Thoracic aorta (tissue), 2 donors: Measurements from ENCODE around the gene TNS4. TPM values are rescaled to one million over a fixed set of nuclear protein-coding genes. Genes with fewer than 3 reads are reported as not detected.

Source experiments
- ATAC-seq: fragments of 150-250 bp; one replicate; pipeline ENCODE4 v1.8.0; 2017; ENCODE audit warnings: low read depth; ENCODE audit not compliant: insufficient number of reproducible peaks, low FRiP score
- DNase-seq: peaks from one replicate; pipeline ENCODE4 v3.0.0-alpha.2; 2020; ENCODE audit warnings: low spot score
- H3K27ac ChIP-seq, 2 donors: fragments of 200-600 bp; sonication (generic); 1 replicate in 1 of 2; 2 replicates in 1 of 2; pipeline ENCODE4 v1.5.1; 2016; ENCODE audit warnings: mild to moderate bottlenecking in 2 of 2, moderate library complexity in 2 of 2
- H3K27me3 ChIP-seq: fragments of 200-600 bp; sonication (generic); replicated peaks from 2 replicates; pipeline ENCODE4 v1.6.0; 2016; ENCODE audit warnings: mild to moderate bottlenecking; ENCODE audit not compliant: insufficient read depth
- H3K36me3 ChIP-seq: fragments of 200-600 bp; sonication (generic); one replicate; pipeline ENCODE4 v1.5.1; 2016
- H3K4me1 ChIP-seq, 2 donors: fragments of 200-600 bp; sonication (generic); 1 replicate in 1 of 2; 2 replicates in 1 of 2; pipeline versions ENCODE4 v1.5.1 to v1.6.0; 2016; ENCODE audit warnings: low read depth in 2 of 2, mild to moderate bottlenecking in 1 of 2; ENCODE audit not compliant: control insufficient read depth in 1 of 2
- H3K4me3 ChIP-seq: fragments of 200-600 bp; sonication (generic); 2 replicates; pipeline ENCODE4 v1.5.1; 2016; ENCODE audit warnings: mild to moderate bottlenecking
- H3K9me3 ChIP-seq: fragments of 200-600 bp; sonication (generic); 2 replicates; pipeline ENCODE4 v1.5.1; 2016
- total RNA-seq, 2 donors: library from RNA; depleted of rRNA; stranded (reverse); fragments of >200 nt; gene quantifications; one replicate each; pipeline versions ENCODE4 v1.1.0 to v1.2.3, GENCODE V29; 2016
- TF ChIP-seq, protein P1 (sequence below): fragments of 200-600 bp; sonication (generic); IDR thresholded peaks from one replicate; pipeline ENCODE4 v1.5.1; 2019; ENCODE audit warnings: antibody characterized with exemption

TNS4 gene
- total RNA-seq, 2 donors from 2014 or later, result 0.14 to 0.78 TPM

DNA sequence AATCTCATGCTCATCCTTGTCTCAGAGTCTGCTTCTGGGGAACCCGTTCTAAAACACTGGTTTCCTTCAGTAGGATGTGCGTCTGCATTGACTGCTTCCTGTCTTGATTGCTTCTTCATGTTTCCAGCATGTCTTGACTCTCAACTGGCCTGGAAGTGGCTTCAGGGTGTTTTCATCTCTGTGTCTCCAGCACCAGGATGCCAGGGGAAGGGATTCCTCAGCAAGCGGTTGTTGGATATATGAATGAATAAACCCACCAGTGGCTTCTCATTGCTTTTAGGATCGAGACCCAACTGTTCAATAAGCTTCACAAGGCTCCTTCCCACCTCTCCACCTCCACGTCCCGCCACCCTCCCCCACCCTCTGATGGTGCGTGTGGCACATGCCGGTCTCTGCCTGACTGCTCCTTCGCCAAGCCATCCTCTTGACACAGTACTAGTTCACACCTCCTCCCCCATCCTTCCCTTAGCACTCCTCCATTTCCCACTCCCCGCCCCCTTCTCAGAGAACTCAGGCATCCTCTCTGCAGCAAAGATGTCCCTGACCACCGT, 14.1 kb upstream of the TNS4 start:
- no peak overlapping the region for H3K27ac ChIP-seq
- no peaks in the 10 kb centered on the region for H3K4me1 ChIP-seq
- TF ChIP-seq, protein P1, sequence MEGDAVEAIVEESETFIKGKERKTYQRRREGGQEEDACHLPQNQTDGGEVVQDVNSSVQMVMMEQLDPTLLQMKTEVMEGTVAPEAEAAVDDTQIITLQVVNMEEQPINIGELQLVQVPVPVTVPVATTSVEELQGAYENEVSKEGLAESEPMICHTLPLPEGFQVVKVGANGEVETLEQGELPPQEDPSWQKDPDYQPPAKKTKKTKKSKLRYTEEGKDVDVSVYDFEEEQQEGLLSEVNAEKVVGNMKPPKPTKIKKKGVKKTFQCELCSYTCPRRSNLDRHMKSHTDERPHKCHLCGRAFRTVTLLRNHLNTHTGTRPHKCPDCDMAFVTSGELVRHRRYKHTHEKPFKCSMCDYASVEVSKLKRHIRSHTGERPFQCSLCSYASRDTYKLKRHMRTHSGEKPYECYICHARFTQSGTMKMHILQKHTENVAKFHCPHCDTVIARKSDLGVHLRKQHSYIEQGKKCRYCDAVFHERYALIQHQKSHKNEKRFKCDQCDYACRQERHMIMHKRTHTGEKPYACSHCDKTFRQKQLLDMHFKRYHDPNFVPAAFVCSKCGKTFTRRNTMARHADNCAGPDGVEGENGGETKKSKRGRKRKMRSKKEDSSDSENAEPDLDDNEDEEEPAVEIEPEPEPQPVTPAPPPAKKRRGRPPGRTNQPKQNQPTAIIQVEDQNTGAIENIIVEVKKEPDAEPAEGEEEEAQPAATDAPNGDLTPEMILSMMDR, result no peak
- no peak overlapping the region for H3K4me3 ChIP-seq
- H3K36me3 ChIP-seq, result no peaks in the 10 kb centered on the region
- H3K27me3 ChIP-seq, result no peaks in the 10 kb centered on the region
- H3K9me3 ChIP-seq, result no peaks in the 10 kb centered on the region
- ATAC-seq, result no peak
- DNase-seq, result no peak

DNA sequence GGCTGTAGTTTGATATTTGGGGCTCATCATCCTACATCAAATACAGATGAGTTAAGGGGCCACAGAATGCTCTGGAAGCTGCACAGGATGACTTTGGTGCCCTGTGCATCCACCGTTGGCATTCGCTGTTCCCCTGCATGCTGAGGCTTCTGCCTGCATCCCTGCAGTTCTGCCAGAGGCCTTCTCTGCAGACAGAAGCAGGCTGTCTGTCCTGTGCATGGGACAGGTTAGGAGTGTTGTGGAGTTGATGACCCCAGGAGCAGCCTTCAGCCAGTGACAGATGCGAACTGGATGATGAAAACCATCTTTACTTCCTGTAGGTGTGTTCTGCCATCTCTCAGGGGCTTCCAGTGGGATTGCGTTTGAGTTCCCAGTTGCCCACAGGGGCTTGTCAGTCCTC, 13.6 kb upstream of the TNS4 start:
- Histone ChIP-seq H3K9me3 (no peaks in the 10 kb centered on the region), H3K4me3 (no peak overlapping the region), H3K36me3 (no peaks in the 10 kb centered on the region), H3K4me1 (no peaks in the 10 kb centered on the region), H3K27me3 (no peaks in the 10 kb centered on the region), H3K27ac (no peak overlapping the region)
- ATAC-seq (no peak), DNase-seq (no peak)
- TF ChIP-seq, protein P1, result no peak

DNA sequence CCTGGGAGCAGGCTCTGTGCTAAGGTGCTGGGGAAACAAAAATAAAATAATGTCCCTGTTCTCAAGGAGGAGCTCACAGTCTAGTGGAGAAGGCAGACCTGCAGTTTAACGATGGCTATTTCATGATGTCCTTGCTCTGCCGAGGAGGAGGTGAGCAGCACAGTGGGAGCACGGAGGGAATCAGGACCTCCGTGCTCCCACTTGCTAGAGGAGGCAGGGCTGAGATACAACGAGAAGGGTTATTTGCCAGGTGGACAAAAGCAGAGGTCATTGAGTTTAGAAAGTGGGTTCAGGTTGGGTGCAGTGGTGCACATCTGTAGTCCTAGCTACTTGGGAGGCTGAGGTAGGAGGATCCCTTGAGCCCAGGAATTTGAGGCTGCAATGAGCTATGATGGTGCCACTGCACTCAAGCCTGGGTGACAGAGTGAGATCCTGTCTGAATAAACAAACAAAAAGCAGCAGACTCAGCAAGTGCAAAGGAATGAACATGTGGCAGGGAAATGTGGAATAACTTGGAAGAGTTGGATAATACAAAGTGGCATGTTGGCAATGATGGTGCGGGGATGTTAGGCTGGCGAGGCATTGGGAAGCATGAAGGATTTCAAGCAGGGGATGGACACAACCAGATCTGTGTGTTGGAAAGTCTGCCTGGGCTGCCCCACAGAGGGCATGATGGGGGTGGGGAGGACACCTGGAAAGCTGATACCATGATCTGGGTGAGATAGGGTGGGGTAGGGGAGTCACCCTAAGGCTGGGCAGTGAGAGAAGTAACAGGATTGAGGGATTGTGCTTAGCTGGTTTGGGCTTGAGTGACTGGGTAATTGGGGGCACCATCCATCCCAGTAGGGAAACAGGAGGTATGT, 12.8 kb upstream of the TNS4 start:
- DNase-seq (no peak), ATAC-seq (no peak)
- H3K36me3 ChIP-seq, result no peaks in the 10 kb centered on the region
- no peak overlapping the region for H3K27ac ChIP-seq
- TF ChIP-seq, protein P1, result no peak
- H3K27me3 ChIP-seq, result no peaks in the 10 kb centered on the region
- H3K9me3 ChIP-seq, result no peaks in the 10 kb centered on the region
- no peak overlapping the region for H3K4me3 ChIP-seq
- H3K4me1 ChIP-seq, result no peaks in the 10 kb centered on the region

DNA sequence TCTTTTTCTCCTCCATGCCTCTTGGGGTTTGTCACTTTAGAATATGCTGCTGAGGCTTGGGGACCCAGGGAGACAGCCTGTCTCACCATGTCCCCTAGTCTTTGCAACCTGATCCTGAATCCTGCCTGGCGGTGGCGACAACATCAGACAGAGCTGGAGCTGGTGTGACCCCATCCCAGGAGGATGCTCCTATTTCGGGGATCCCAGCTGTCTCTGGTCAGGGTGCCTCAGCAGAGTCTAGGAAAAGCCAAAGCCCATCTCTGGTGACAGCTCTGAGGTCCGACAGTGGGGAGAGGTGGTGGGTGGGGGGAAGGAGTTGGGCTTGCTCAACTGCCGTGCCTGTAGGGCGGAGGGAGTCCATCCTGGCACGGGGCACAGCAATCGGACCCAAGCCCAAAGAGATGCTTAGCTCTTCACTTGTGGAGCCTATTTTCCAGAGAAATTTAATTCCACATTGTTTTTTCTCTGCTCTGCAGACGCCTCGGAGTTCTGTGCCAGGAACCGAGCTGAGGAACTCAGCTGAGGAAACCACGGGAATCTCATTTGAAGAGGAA, 10.3 kb upstream of the TNS4 start:
- TF ChIP-seq, protein P1, result no peak
- no peak for ATAC-seq
- no peaks in the 10 kb centered on the region for H3K4me1 ChIP-seq
- H3K27ac ChIP-seq, result no peak overlapping the region
- no peak for DNase-seq
- H3K27me3 ChIP-seq, result no peaks in the 10 kb centered on the region
- H3K9me3 ChIP-seq, result no peaks in the 10 kb centered on the region
- no peak overlapping the region for H3K4me3 ChIP-seq
- no peaks in the 10 kb centered on the region for H3K36me3 ChIP-seq

DNA sequence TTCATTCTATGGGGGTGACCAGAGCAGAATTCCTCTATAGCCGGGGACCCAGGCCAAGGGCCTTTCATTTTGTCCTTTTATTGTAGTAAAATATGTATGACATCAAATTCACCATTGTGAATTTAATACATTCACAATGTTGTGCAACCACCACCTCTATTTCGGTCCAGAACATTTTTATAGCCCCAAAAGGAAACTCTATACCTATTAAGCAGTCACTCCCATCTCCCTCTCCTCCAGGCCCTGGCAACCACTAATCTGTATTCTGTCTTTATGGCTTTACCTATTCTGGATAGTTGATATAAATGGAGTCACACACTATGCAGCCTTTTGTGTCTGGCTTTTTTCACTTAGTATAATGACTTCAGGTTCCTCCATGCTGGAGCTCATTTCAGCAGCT, 9.7 kb upstream of the TNS4 start:
- no peak overlapping the region for H3K4me3 ChIP-seq
- H3K9me3 ChIP-seq, result no peaks in the 10 kb centered on the region
- H3K36me3 ChIP-seq, result no peaks in the 10 kb centered on the region
- ATAC-seq, result no peak
- no peaks in the 10 kb centered on the region for H3K4me1 ChIP-seq
- no peak overlapping the region for H3K27ac ChIP-seq
- no peak for DNase-seq
- TF ChIP-seq, protein P1, result no peak
- no peaks in the 10 kb centered on the region for H3K27me3 ChIP-seq
